ENCODE data around the gene TULP4.

DNA sequence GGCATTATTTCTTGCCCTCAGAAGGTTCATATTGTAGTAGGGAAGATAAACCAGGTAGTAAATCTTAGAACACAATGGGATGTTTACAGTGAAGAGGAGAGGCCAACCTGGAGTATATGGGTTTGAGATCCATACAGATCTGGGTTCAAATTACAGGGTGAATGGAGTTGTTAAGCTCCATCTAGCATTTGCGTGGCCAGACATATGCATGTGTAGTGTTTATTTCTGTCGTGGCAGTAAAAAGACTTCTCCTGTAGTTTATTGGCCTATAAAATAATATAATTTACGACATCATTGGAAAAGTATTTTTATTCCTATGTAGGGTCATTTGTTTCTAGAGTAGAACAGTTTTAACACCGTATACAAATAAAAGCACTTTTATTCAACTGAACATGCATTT is 25.2 kb upstream of the TULP4 start:
- no peak for TF ChIP-seq POLR2A (IDR thresholded peaks at IDR 0.05)
- TF ChIP-seq, protein P1, sequence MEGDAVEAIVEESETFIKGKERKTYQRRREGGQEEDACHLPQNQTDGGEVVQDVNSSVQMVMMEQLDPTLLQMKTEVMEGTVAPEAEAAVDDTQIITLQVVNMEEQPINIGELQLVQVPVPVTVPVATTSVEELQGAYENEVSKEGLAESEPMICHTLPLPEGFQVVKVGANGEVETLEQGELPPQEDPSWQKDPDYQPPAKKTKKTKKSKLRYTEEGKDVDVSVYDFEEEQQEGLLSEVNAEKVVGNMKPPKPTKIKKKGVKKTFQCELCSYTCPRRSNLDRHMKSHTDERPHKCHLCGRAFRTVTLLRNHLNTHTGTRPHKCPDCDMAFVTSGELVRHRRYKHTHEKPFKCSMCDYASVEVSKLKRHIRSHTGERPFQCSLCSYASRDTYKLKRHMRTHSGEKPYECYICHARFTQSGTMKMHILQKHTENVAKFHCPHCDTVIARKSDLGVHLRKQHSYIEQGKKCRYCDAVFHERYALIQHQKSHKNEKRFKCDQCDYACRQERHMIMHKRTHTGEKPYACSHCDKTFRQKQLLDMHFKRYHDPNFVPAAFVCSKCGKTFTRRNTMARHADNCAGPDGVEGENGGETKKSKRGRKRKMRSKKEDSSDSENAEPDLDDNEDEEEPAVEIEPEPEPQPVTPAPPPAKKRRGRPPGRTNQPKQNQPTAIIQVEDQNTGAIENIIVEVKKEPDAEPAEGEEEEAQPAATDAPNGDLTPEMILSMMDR (IDR thresholded peaks at IDR 0.05 in 4 of 5, conservative IDR thresholded peaks at IDR 0.05 in 1 of 5): no peak

Measured in gastrocnemius medialis (tissue), 4 donors.